GM23248 (cell line): ENCODE results near the gene SFXN2.

ENCODE experiments used
- EZH2 ChIP-seq: fragments of 200-600 bp; sonication (generic); IDR thresholded peaks from 2 replicates; pipeline ENCODE4 v1.6.1; 2018; ENCODE audit warnings: antibody characterized with exemption, mild to moderate bottlenecking; ENCODE audit not compliant: insufficient read depth, poor library complexity, severe bottlenecking
- EZH2phosphoT487 ChIP-seq: fragments of 200-600 bp; sonication (generic); IDR thresholded peaks from 2 replicates; pipeline ENCODE4 v1.6.1; 2018; ENCODE audit warnings: antibody characterized with exemption, moderate library complexity, mild to moderate bottlenecking, low read depth; ENCODE audit not compliant: insufficient read depth

- TF ChIP-seq EZH2 (no peak), EZH2phosphoT487 (no peak)
Measured at GRCh38 chr10:102740229-102740628, 25.8 kb downstream of the SFXN2 start.
